ENCODE measurements around the gene SOWAHD. TPM values are rescaled to one million over a fixed set of nuclear protein-coding genes. Genes with fewer than 3 reads are reported as not detected.

SOWAHD gene
- total and polyA plus RNA-seq, 2 donors (not counting 1 experiment from before 2014, with no cell fraction given), result 3.8 to 14.9 TPM

DNA sequence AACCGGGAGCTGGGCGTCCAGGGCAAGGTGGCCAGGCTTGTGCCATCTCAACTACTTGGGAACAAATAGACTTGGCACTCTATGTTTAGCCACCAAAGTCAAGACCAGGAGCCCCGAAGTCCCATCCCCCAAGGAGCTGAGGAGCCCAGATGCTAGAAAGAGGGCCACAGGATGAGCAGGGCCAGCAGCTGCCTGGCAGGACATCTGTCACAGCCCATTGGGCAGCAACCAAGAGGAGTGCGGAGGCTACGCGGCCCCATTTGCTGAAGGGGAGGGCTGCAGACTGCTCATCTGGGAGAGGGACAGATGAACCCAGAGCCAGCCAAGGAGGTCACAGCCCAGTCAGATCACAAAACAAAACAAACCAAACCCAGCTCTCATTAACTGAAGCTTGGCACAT lies 22.9 kb upstream of the SOWAHD start:
- no peaks in the 10 kb centered on the region for H4K20me1 ChIP-seq (ENCODE audit: control insufficient read depth, insufficient read depth, low read length, poor library complexity, severe bottlenecking)
- no peak for TF ChIP-seq CTCF (IDR thresholded peaks at IDR 0.05)
- no peak for TF ChIP-seq EZH2 (IDR thresholded peaks at IDR 0.05; ENCODE audit: borderline replicate concordance, insufficient read depth, low read depth, low read length, poor library complexity, severe bottlenecking)
- no peaks in the 10 kb centered on the region for H3K4me1 Mint-ChIP-seq
- H3K27me3 Mint-ChIP-seq, result no peaks in the 10 kb centered on the region
- intact Hi-C loops (cut with micrococcal nuclease), result no loop called here
- H3K4me3 ChIP-seq (ENCODE audit: control extremely low read depth in 1 of 5, extremely low read depth in 1 of 5, insufficient read depth in 1 of 5, low read depth in 2 of 5, low read length in 4 of 5), result no peak overlapping the region
- no peaks in the 10 kb centered on the region for H3K79me2 ChIP-seq (ENCODE audit: control insufficient read depth, insufficient read depth, low read length)
- no peak overlapping the region for H3K27ac ChIP-seq (ENCODE audit: low read length in 2 of 2)
- no peak overlapping the region for H3K4me3 Mint-ChIP-seq
- no peak overlapping the region for H3K9ac ChIP-seq (ENCODE audit: low read length)
- H3K36me3 ChIP-seq (replicated peaks in 1 of 2; ENCODE audit: control extremely low read depth in 1 of 2, control insufficient read depth in 1 of 2, extremely low read depth in 1 of 2, insufficient read depth in 2 of 2, low read length in 1 of 2), result no peaks in the 10 kb centered on the region
- no peak overlapping the region for H2AFZ ChIP-seq (ENCODE audit: insufficient read depth, low read depth, low read length, poor library complexity, severe bottlenecking)
- no peak for DNase-seq
- H3K27me3 ChIP-seq (replicated peaks in 1 of 4; ENCODE audit: control extremely low read depth in 1 of 4, control insufficient read depth in 3 of 4, insufficient read depth in 4 of 4, low read length in 3 of 4), result no peaks in the 10 kb centered on the region
- WGBS (ENCODE audit: insufficient coverage), result 100% methylated on average over 1 of the region's 6 CpGs
- no peak overlapping the region for H3K4me2 ChIP-seq (replicated peaks; ENCODE audit: low read depth, low read length, poor library complexity, severe bottlenecking)
- ATAC-seq (ENCODE audit: low read depth), result no peak
- no peaks in the 10 kb centered on the region for H3K4me1 ChIP-seq (ENCODE audit: control insufficient read depth in 2 of 2, insufficient read depth in 2 of 2, low read length in 2 of 2)
- H3K27ac Mint-ChIP-seq, result no peak overlapping the region
- POLR2A ChIA-PET, result no interaction called here
- H3K9me3 Mint-ChIP-seq (ENCODE audit: insufficient read depth), result no peaks in the 10 kb centered on the region
- CTCF ChIA-PET, result no interaction called here
- H3K9me3 ChIP-seq (ENCODE audit: control extremely low read depth in 1 of 3, control insufficient read depth in 2 of 3, insufficient read depth in 1 of 3, low read length in 2 of 3), result no peaks in the 10 kb centered on the region

- no peaks in the 10 kb centered on the region for H3K27me3 Mint-ChIP-seq
- Histone ChIP-seq H4K20me1 (ENCODE audit: control insufficient read depth, insufficient read depth, low read length, poor library complexity, severe bottlenecking) (no peaks in the 10 kb centered on the region), H3K4me3 (ENCODE audit: control extremely low read depth in 1 of 5, extremely low read depth in 1 of 5, insufficient read depth in 1 of 5, low read depth in 2 of 5, low read length in 4 of 5) (no peak overlapping the region), H2AFZ (ENCODE audit: insufficient read depth, low read depth, low read length, poor library complexity, severe bottlenecking) (no peak overlapping the region), H3K79me2 (ENCODE audit: control insufficient read depth, insufficient read depth, low read length) (no peaks in the 10 kb centered on the region), H3K4me1 (ENCODE audit: control insufficient read depth in 2 of 2, insufficient read depth in 2 of 2, low read length in 2 of 2) (no peaks in the 10 kb centered on the region), H3K27me3 (replicated peaks in 1 of 4; ENCODE audit: control extremely low read depth in 1 of 4, control insufficient read depth in 3 of 4, insufficient read depth in 4 of 4, low read length in 3 of 4) (no peaks in the 10 kb centered on the region), H3K9me3 (ENCODE audit: control extremely low read depth in 1 of 3, control insufficient read depth in 2 of 3, insufficient read depth in 1 of 3, low read length in 2 of 3) (no peaks in the 10 kb centered on the region), H3K9ac (ENCODE audit: low read length) (no peak overlapping the region), H3K4me2 (replicated peaks; ENCODE audit: low read depth, low read length, poor library complexity, severe bottlenecking) (no peak overlapping the region), H3K36me3 (replicated peaks in 1 of 2; ENCODE audit: control extremely low read depth in 1 of 2, control insufficient read depth in 1 of 2, extremely low read depth in 1 of 2, insufficient read depth in 2 of 2, low read length in 1 of 2) (no peaks in the 10 kb centered on the region), H3K27ac (ENCODE audit: low read length in 2 of 2) (no peak overlapping the region)
- ChIA-PET CTCF (no interaction called here), POLR2A (no interaction called here)
- no peaks in the 10 kb centered on the region for H3K4me1 Mint-ChIP-seq
- intact Hi-C loops (cut with micrococcal nuclease), result no loop called here
- ATAC-seq (ENCODE audit: low read depth), result no peak
- TF ChIP-seq CTCF (IDR thresholded peaks at IDR 0.05) (no peak), EZH2 (IDR thresholded peaks at IDR 0.05; ENCODE audit: borderline replicate concordance, insufficient read depth, low read depth, low read length, poor library complexity, severe bottlenecking) (no peak)
- no peak overlapping the region for H3K27ac Mint-ChIP-seq
- no peak for DNase-seq
- no peak overlapping the region for H3K4me3 Mint-ChIP-seq
- WGBS (ENCODE audit: insufficient coverage), result 96% methylated on average over 4 of the region's 12 CpGs
- H3K9me3 Mint-ChIP-seq (ENCODE audit: insufficient read depth), result no peaks in the 10 kb centered on the region
These were observed 22.1 kb upstream of the SOWAHD start for GRCh38 chrX:119736206-119736764.

All from B cell (primary cell).